H1 (cell line): Measurements from ENCODE around the gene CTIF. TPM values are rescaled to one million over a fixed set of nuclear protein-coding genes. Genes with fewer than 3 reads are reported as not detected.

Experiments used
- ASH2L ChIP-seq: fragments of 200-600, 300-600 bp; sonication (generic); IDR thresholded peaks from one replicate; pipeline ENCODE4 v1.7.1; 2017; ENCODE audit warnings: low read length
- CBX8 ChIP-seq: fragments of 300-800, 300-1000 bp; sonication (generic); IDR thresholded peaks from 2 replicates; pipeline ENCODE4 v1.7.1; 2016; ENCODE audit warnings: low read depth, low read length, borderline replicate concordance
- EP300 ChIP-seq, 2 experiments: IDR thresholded peaks; 1 replicate in 1 of 2; 2 replicates in 1 of 2; pipeline ENCODE4 v1.6.1; 2011 to 2012; ENCODE audit warnings: low read depth in 2 of 2, low read length in 2 of 2, mild to moderate bottlenecking in 2 of 2, borderline replicate concordance in 1 of 2, inconsistent platforms in 1 of 2, moderate library complexity in 1 of 2
- FOSL1 ChIP-seq: IDR thresholded peaks from 2 replicates; pipeline ENCODE4 v1.6.1; 2011; ENCODE audit warnings: mild to moderate bottlenecking, low read depth, low read length, moderate library complexity; ENCODE audit not compliant: insufficient read depth
- RFX5 ChIP-seq: IDR thresholded peaks from 2 replicates; pipeline ENCODE4 v1.6.1; 2011; ENCODE audit warnings: low read depth, low read length, improper control_type of control experiment, borderline replicate concordance
- polyA plus RNA-seq, 7 experiments: library from polyadenylated mRNA; depleted of rRNA in 3 of 7; stranded (reverse) in 5 of 7; unstranded in 2 of 7; fragments of >200 nt in 5 of 7; fragments of 200-250 nt in 2 of 7; gene quantifications; 1 replicate in 5 of 7; 2 replicates in 1 of 7; 4 replicates in 1 of 7; pipeline versions ENCODE4 v1.2.1 to v1.2.3, GENCODE V29; 2011 to 2013; ENCODE audit warnings: missing spikeins in 2 of 7, mixed read lengths in 2 of 7
- total RNA-seq: library from RNA; stranded (reverse); fragmentation: NEBNext Ultra II Directional; extraction: Animal tissue kit (Norgen Biotek cat#: 25700); gene quantifications from 2 replicates; pipeline ENCODE4 v1.2.1, GENCODE V29; 2021

Gene CTIF
- total and polyA plus RNA-seq, 2 of the 8 experiments (the other 6 are each of a cell fraction or from before 2014, with no cell fraction given): 9.0 to 17.8 TPM

DNA sequence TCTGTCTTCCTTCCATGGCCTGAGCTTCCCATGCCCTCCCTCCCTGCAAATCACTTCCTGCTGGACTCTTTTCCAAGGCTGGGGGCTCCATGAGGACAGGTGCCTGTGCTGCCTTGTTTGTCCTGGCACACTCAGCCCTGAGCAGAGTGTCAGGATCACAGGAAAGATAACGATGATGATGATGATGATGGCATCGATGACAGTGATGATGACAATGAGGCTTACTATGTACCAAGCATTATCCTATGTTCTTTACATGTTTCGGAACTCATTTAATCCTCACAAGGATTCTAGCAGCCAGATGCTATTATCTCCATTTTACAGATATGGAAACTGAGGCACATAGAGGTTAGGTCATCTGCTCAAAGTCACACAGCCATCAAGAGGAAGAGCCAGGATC lies 170.0 kb downstream of the CTIF start (continued):
- no peak for TF ChIP-seq EP300 (IDR thresholded peaks at IDR 0.05; ENCODE audit: borderline replicate concordance in 1 of 2, low read depth in 2 of 2, low read length in 2 of 2)
- TF ChIP-seq CBX8: no peak
- no peak for TF ChIP-seq ASH2L
- no peak for TF ChIP-seq FOSL1
- TF ChIP-seq RFX5: no peak
